ENCODE data around the gene CACNG8. TPM values are rescaled to one million over a fixed set of nuclear protein-coding genes. Genes with fewer than 3 reads are reported as not detected.

Gene CACNG8
- total RNA-seq, 1 donor from 2014 or later, result 2.6 TPM

GRCh38 chr19:54021363-54021762, 58.6 kb downstream of the CACNG8 start:
- peaks cover 20% of the 10 kb centered on the region for H3K27me3 Mint-ChIP-seq (ENCODE audit: low read depth)
- peaks cover 2% of the 10 kb centered on the region for H3K4me1 Mint-ChIP-seq
- H3K36me3 Mint-ChIP-seq, result no peaks in the 10 kb centered on the region
- no peak overlapping the region for H3K27ac Mint-ChIP-seq
- H3K4me3 Mint-ChIP-seq, result no peak overlapping the region
- H3K9me3 Mint-ChIP-seq, result peaks cover 7% of the 10 kb centered on the region
- DNase-seq (ENCODE audit: low spot score in 2 of 2, unreplicated experiment in 2 of 2), result no peak
- TF ChIP-seq CTCF (IDR thresholded peaks at IDR 0.05; ENCODE audit: unreplicated experiment), result no peak

- DNase-seq (ENCODE audit: low spot score in 2 of 2, unreplicated experiment in 2 of 2), result no peak
- Mint-ChIP-seq H3K4me1 (peaks cover 2% of the 10 kb centered on the region), H3K36me3 (no peaks in the 10 kb centered on the region), H3K27ac (no peak overlapping the region), H3K27me3 (ENCODE audit: low read depth) (peaks cover 21% of the 10 kb centered on the region), H3K4me3 (no peak overlapping the region), H3K9me3 (peaks cover 7% of the 10 kb centered on the region)
- TF ChIP-seq CTCF (IDR thresholded peaks at IDR 0.05; ENCODE audit: unreplicated experiment), result no peak
Observed at GRCh38 chr19:54021932-54022331, 59.2 kb downstream of the CACNG8 start.

- Mint-ChIP-seq H3K27me3 (ENCODE audit: low read depth) (peaks cover 19% of the 10 kb centered on the region), H3K9me3 (no peaks in the 10 kb centered on the region), H3K4me1 (peaks cover 2% of the 10 kb centered on the region), H3K27ac (no peak overlapping the region), H3K4me3 (no peak overlapping the region), H3K36me3 (no peaks in the 10 kb centered on the region)
- DNase-seq (ENCODE audit: low spot score in 2 of 2, unreplicated experiment in 2 of 2), result no peak
- no peak for TF ChIP-seq CTCF (IDR thresholded peaks at IDR 0.05; ENCODE audit: unreplicated experiment)
Observed at GRCh38 chr19:54023191-54023590, 60.5 kb downstream of the CACNG8 start.

GRCh38 chr19:54024660-54025059, 61.9 kb downstream of the CACNG8 start:
- Mint-ChIP-seq H3K27ac (no peak overlapping the region), H3K9me3 (no peaks in the 10 kb centered on the region)

GRCh38 chr19:54026656-54027055, 63.9 kb downstream of the CACNG8 start:
- Mint-ChIP-seq H3K4me3 (no peak overlapping the region), H3K4me1 (peaks cover 2% of the 10 kb centered on the region), H3K27ac (no peak overlapping the region), H3K9me3 (no peaks in the 10 kb centered on the region), H3K36me3 (no peaks in the 10 kb centered on the region), H3K27me3 (ENCODE audit: low read depth) (peaks cover 37% of the 10 kb centered on the region)
- no peak for TF ChIP-seq CTCF (IDR thresholded peaks at IDR 0.05; ENCODE audit: unreplicated experiment)
- no peak for DNase-seq (ENCODE audit: low spot score in 2 of 2, unreplicated experiment in 2 of 2)

More at GRCh38 chr19:54024660-54025059, 61.9 kb downstream of the CACNG8 start:
- TF ChIP-seq CTCF (IDR thresholded peaks at IDR 0.05; ENCODE audit: unreplicated experiment), result no peak
- H3K27me3 Mint-ChIP-seq (ENCODE audit: low read depth), result peaks cover 24% of the 10 kb centered on the region
- no peak overlapping the region for H3K4me3 Mint-ChIP-seq
- peaks cover 2% of the 10 kb centered on the region for H3K4me1 Mint-ChIP-seq
- H3K36me3 Mint-ChIP-seq, result no peaks in the 10 kb centered on the region
- no peak for DNase-seq (ENCODE audit: low spot score in 2 of 2, unreplicated experiment in 2 of 2)

- no peaks in the 10 kb centered on the region for H3K9me3 Mint-ChIP-seq
- H3K36me3 Mint-ChIP-seq, result no peaks in the 10 kb centered on the region
- H3K4me3 Mint-ChIP-seq, result no peak overlapping the region
- TF ChIP-seq CTCF (IDR thresholded peaks at IDR 0.05; ENCODE audit: unreplicated experiment), result no peak
- H3K27ac Mint-ChIP-seq, result no peak overlapping the region
- H3K27me3 Mint-ChIP-seq (ENCODE audit: low read depth), result peaks cover 30% of the 10 kb centered on the region
- H3K4me1 Mint-ChIP-seq, result no peaks in the 10 kb centered on the region
- DNase-seq (ENCODE audit: low spot score in 2 of 2, unreplicated experiment in 2 of 2), result no peak
Observed at GRCh38 chr19:54029301-54029700, 66.6 kb downstream of the CACNG8 start.
